OCI-LY3 (cell line): ENCODE data around the gene CDH3.
A peak's percentile ranks its signal among the peaks of the same experiment; 100 is the strongest.

Experiments
- H2AFZ ChIP-seq: fragments of 200-600, 300-600 bp; shearing (Covaris generic); 2 replicates; pipeline ENCODE4 v1.6.0; 2014; ENCODE audit warnings: antibody characterized with exemption, low read depth, low read length
- H3K27ac ChIP-seq: fragments of 200-600, 300-600 bp; sonication (generic); 2 replicates; pipeline ENCODE4 v1.5.1; 2014; ENCODE audit warnings: mild to moderate bottlenecking, low read length, moderate library complexity, mixed read lengths
- H3K27me3 ChIP-seq: fragments of 200-600, 300-600 bp; sonication (generic); 2 replicates; pipeline ENCODE4 v1.6.1; 2014; ENCODE audit warnings: low read depth, low read length, mixed read lengths
- H3K36me3 ChIP-seq: fragments of 200-600, 300-600 bp; sonication (generic); replicated peaks from 2 replicates; pipeline ENCODE3; 2014; ENCODE audit warnings: low read depth, low read length, mixed read lengths
- H3K4me1 ChIP-seq: fragments of 300-600, 200-600 bp; sonication (generic); 2 replicates; pipeline ENCODE4 v1.6.1; 2014; ENCODE audit warnings: low read length, mixed read lengths
- H3K4me2 ChIP-seq: fragments of 200-600, 300-600 bp; sonication (generic); 2 replicates; pipeline ENCODE4 v1.6.1; 2014; ENCODE audit warnings: low read length, mixed read lengths
- H3K4me3 ChIP-seq: fragments of 300-600, 200-600 bp; sonication (generic); 2 replicates; pipeline ENCODE4 v1.5.1; 2014; ENCODE audit warnings: antibody characterized with exemption, mild to moderate bottlenecking, low read length, moderate library complexity
- H3K79me2 ChIP-seq: fragments of 300-600, 200-600 bp; shearing (Covaris generic); 2 replicates; pipeline ENCODE4 v1.6.1; 2014; ENCODE audit warnings: mild to moderate bottlenecking, low read length, mixed read lengths
- H3K9ac ChIP-seq: fragments of 300-600, 200-600 bp; shearing (Covaris generic); 2 replicates; pipeline ENCODE4 v1.6.0; 2014; ENCODE audit warnings: mild to moderate bottlenecking, low read length, moderate library complexity
- H3K9me3 ChIP-seq: fragments of 200-600, 300-600 bp; shearing (Covaris generic); 2 replicates; pipeline ENCODE4 v1.6.1; 2014; ENCODE audit warnings: low read length, mixed read lengths; ENCODE audit not compliant: insufficient read depth
- H4K20me1 ChIP-seq: fragments of 200-600, 300-600 bp; sonication (generic); 2 replicates; pipeline ENCODE4 v1.6.1; 2016; ENCODE audit warnings: low read length, mixed read lengths; ENCODE audit not compliant: insufficient read depth
- EZH2phosphoT487 ChIP-seq: fragments of 200-600 bp; shearing (Covaris generic); IDR thresholded peaks from 2 replicates; pipeline ENCODE4 v1.6.1; 2018; ENCODE audit warnings: antibody characterized with exemption, mixed run types, low read depth
- TF ChIP-seq, protein P1 (sequence below): fragments of 200-600, 300-600 bp; sonication (generic); IDR thresholded peaks from 2 replicates; pipeline ENCODE4 v1.5.1; 2014; ENCODE audit warnings: antibody characterized with exemption, low read length, low read depth

The CDH3 gene

DNA sequence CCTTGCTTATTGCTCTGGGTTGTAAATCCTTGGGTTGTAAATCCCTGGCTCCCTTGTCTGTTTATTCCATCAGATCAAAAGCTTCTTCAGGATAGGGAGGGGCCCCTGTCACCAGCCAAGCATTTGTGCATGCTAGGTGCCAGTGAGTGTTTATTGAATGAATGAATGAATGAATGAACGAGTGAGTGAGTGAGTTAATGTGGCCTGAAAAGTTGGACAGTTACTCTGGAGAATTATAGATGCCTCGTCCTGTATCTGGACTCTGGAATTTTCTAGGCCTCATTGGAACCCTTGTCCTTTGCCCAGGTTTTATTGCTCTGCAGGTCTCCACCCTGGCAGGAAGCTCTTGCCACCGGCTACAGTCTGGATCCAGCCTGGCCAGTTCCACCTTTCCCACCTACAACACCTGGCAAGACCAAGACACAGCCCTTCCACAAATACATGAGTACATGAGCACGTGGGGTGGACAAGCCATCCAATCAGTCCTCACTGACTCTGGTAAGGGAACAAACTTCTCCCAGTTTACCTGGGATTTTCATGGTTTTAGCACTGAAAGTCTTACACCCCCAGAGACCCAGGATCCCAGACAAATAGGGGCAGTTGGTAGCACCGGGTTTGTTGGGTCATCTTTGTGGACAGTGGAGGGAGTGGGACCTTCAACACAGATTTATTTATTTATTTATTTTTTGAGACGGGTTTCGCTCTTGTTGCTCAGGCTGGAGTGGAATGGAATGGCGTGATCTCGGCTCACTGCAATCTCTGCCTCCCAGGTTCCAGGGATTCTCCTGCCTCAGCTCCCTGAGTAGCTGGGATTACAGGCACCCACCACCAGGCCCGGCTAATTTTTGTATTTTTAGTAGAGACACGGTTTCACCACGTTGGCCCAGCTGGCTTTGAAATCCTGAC, 77.3 kb downstream of the CDH3 start:
- H3K36me3 ChIP-seq = no peaks in the 10 kb centered on the region
- no peaks in the 10 kb centered on the region for H4K20me1 ChIP-seq
- no peak overlapping the region for H3K4me3 ChIP-seq
- H3K27me3 ChIP-seq = no peaks in the 10 kb centered on the region
- no peaks in the 10 kb centered on the region for H3K79me2 ChIP-seq
- H3K9me3 ChIP-seq = no peaks in the 10 kb centered on the region
- H3K4me2 ChIP-seq = no peak overlapping the region
- no peak overlapping the region for H2AFZ ChIP-seq
- H3K9ac ChIP-seq = no peak overlapping the region
- no peak for TF ChIP-seq EZH2phosphoT487
- TF ChIP-seq, protein P1, sequence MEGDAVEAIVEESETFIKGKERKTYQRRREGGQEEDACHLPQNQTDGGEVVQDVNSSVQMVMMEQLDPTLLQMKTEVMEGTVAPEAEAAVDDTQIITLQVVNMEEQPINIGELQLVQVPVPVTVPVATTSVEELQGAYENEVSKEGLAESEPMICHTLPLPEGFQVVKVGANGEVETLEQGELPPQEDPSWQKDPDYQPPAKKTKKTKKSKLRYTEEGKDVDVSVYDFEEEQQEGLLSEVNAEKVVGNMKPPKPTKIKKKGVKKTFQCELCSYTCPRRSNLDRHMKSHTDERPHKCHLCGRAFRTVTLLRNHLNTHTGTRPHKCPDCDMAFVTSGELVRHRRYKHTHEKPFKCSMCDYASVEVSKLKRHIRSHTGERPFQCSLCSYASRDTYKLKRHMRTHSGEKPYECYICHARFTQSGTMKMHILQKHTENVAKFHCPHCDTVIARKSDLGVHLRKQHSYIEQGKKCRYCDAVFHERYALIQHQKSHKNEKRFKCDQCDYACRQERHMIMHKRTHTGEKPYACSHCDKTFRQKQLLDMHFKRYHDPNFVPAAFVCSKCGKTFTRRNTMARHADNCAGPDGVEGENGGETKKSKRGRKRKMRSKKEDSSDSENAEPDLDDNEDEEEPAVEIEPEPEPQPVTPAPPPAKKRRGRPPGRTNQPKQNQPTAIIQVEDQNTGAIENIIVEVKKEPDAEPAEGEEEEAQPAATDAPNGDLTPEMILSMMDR = no peak
- peak overlapping the region; percentile 97; the same call in 1 of the 2 replicates for H3K27ac ChIP-seq
- H3K4me1 ChIP-seq = peaks cover 32% of the 10 kb centered on the region

DNA sequence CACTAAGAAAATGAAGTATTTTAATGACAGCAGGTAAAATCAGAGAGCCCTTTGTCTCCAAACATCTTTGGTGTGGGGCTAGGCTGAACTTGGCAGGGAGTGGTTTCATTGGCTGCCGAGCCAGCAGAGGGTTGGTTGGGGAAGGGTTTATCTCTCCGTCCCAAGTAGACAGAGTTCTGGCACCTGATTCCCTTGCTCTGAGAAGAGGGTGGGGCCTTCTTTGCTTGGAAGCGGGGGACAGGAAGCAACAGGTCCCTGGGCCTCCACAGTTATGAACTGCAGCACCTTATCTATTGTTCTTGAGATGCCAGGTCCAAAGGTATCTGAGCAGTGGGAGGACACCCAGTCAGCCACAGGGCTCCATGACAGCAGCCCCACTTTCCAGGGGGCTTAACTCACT, 79.7 kb downstream of the CDH3 start:
- H4K20me1 ChIP-seq = no peaks in the 10 kb centered on the region
- no peak overlapping the region for H3K9ac ChIP-seq
- no peaks in the 10 kb centered on the region for H3K79me2 ChIP-seq
- H3K9me3 ChIP-seq = no peaks in the 10 kb centered on the region
- no peak overlapping the region for H3K27ac ChIP-seq
- no peak overlapping the region; the same call in 1 of the 2 replicates for H2AFZ ChIP-seq
- no peak for TF ChIP-seq EZH2phosphoT487
- TF ChIP-seq, protein P1 = no peak
- no peak overlapping the region for H3K4me3 ChIP-seq
- H3K4me2 ChIP-seq = no peak overlapping the region
- H3K27me3 ChIP-seq = no peaks in the 10 kb centered on the region
- no peaks in the 10 kb centered on the region for H3K36me3 ChIP-seq
- H3K4me1 ChIP-seq = peaks cover 24% of the 10 kb centered on the region

DNA sequence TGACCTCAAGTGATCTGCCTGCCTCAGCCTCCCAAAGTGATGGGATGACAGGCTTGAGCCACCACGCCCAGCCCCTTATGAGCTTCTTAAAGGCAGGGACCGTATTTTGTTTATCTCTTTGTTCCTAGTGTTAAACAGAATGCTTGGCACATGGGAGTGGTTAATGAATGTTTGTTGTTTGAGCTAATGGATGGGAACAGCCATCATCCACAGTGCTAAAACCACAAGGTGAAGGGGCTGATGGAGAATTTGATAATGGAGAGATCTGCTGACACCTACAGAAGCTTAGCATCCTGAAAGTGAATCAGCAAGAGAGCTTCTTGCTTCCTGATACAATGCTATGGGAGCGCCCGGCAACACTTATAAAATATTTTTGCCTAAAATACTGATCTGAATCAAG, 83.4 kb downstream of the CDH3 start:
- Histone ChIP-seq H3K36me3 (no peaks in the 10 kb centered on the region), H3K9ac (no peak overlapping the region), H3K9me3 (no peaks in the 10 kb centered on the region)

DNA sequence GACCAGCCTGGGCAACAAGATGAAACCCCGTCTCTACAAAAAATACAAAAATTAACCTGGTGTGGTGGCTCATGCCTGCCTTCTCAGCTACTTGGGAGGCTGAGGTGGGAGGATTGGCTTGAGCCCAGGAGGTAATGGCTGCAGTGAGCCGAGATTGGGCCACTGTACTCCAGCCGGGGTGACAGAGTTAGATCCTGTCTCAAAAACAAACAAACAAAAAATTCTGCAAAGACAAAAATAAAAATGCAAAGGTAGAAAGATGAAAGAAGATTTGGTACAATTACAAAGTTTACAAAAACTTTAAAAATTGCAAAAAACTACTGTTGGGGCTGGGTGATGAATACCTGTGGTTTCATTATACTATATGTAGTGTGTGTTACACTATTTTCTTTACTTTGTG, 86.5 kb downstream of the CDH3 start:
- Histone ChIP-seq H3K27me3 (no peaks in the 10 kb centered on the region), H3K4me2 (no peak overlapping the region), H3K27ac (no peak overlapping the region), H3K79me2 (no peaks in the 10 kb centered on the region), H3K9me3 (no peaks in the 10 kb centered on the region), H3K4me1 (peaks cover 12% of the 10 kb centered on the region; the same call in 1 of the 2 replicates), H3K4me3 (no peak overlapping the region), H2AFZ (no peak overlapping the region), H3K9ac (no peak overlapping the region), H3K36me3 (no peaks in the 10 kb centered on the region), H4K20me1 (no peaks in the 10 kb centered on the region)
- no peak for TF ChIP-seq EZH2phosphoT487
- TF ChIP-seq, protein P1 = no peak

More for the DNA sequence above, 83.4 kb downstream of the CDH3 start:
- H4K20me1 ChIP-seq = no peaks in the 10 kb centered on the region
- H3K4me1 ChIP-seq = peaks cover 6% of the 10 kb centered on the region; the same call in 1 of the 2 replicates
- H2AFZ ChIP-seq = no peak overlapping the region
- H3K27ac ChIP-seq = no peak overlapping the region
- TF ChIP-seq, protein P1 = no peak
- TF ChIP-seq EZH2phosphoT487 = no peak
- no peaks in the 10 kb centered on the region for H3K27me3 ChIP-seq
- H3K4me3 ChIP-seq = no peak overlapping the region
- H3K4me2 ChIP-seq = no peak overlapping the region
- H3K79me2 ChIP-seq = no peaks in the 10 kb centered on the region
